ENCODE measurements around the gene GAS2L1. TPM values are rescaled to one million over a fixed set of nuclear protein-coding genes. Genes with fewer than 3 reads are reported as not detected.

Gene GAS2L1
- total and polyA plus RNA-seq, 2 experiments from 2014 or later = 5.2 to 9.5 TPM

DNA sequence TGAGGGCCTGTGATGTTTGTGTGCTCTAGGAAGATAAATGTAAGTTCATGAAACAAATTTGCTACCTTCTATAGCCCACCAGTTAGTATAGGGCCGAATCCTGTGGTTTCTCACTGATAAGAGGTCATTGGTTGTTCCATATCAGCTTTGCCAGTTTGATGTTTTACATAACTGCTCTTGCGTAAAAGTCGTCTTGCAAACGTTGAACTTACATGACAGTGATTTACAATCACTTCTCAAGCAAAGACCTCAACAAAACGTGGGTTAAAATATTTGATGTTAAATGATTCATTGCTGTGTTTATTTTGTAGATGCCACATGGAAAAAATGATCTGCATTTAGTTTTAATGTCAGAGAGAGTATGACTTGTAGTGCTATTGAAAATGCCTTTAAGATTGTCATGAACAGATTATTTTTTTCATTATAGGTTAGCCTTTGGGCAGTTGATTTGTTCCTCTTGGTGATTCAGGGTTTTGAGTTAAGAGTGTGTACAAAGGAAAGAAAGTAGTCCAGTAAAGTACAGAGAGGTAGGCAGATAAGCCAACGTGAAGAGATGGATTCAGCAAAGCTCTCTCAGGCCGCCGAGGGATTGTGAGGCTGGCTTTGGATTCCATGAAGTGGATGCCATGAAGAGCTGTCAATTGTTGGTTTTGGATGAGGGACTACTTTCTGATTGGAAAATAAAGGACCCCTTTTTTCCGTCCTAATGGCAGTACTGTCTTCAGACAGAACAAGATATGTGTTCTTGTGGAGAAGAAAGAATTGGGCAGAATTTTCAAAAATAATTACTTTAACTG, 35.8 kb upstream of the GAS2L1 start:
- Histone ChIP-seq H2AFZ (no peak overlapping the region), H3K9me2 (ENCODE audit: insufficient read depth) (no peaks in the 10 kb centered on the region), H3K79me2 (replicated peaks; ENCODE audit: insufficient read depth) (peaks cover 97% of the 10 kb centered on the region), H3K27me3 (ENCODE audit: insufficient read depth) (no peaks in the 10 kb centered on the region), H3K36me3 (ENCODE audit: insufficient read depth) (peaks cover 44% of the 10 kb centered on the region), H3K4me1 (ENCODE audit: insufficient read depth) (peaks cover 34% of the 10 kb centered on the region), H3F3A (replicated peaks; ENCODE audit: low read depth) (peaks cover 5% of the 10 kb centered on the region), H4K20me1 (replicated peaks; ENCODE audit: insufficient read depth) (peaks cover 59% of the 10 kb centered on the region), H3K27ac (ENCODE audit: low read depth) (no peak overlapping the region), H3K4me2 (peak overlapping the region; percentile 100), H3K4me3 (peak overlapping the region; percentile 99)
- Mint-ChIP-seq H3K27me3 (ENCODE audit: insufficient read depth, low read depth, poor library complexity) (peaks cover 17% of the 10 kb centered on the region), H3K9me3 (no peaks in the 10 kb centered on the region), H3K4me3 (peak overlapping the region; percentile 92), H3K36me3 (ENCODE audit: low read depth) (peaks cover 90% of the 10 kb centered on the region), H3K27ac (peak overlapping the region; percentile 11; the same call in 1 of the 2 replicates), H3K4me1 (peaks cover 40% of the 10 kb centered on the region)
- no peak for TF ChIP-seq EZH2phosphoT487 (IDR thresholded peaks at IDR 0.05; ENCODE audit: unreplicated experiment)
- TF ChIP-seq EZH2 (IDR thresholded peaks at IDR 0.05; ENCODE audit: low read depth, unreplicated experiment) = no peak
- TF ChIP-seq, protein P1, sequence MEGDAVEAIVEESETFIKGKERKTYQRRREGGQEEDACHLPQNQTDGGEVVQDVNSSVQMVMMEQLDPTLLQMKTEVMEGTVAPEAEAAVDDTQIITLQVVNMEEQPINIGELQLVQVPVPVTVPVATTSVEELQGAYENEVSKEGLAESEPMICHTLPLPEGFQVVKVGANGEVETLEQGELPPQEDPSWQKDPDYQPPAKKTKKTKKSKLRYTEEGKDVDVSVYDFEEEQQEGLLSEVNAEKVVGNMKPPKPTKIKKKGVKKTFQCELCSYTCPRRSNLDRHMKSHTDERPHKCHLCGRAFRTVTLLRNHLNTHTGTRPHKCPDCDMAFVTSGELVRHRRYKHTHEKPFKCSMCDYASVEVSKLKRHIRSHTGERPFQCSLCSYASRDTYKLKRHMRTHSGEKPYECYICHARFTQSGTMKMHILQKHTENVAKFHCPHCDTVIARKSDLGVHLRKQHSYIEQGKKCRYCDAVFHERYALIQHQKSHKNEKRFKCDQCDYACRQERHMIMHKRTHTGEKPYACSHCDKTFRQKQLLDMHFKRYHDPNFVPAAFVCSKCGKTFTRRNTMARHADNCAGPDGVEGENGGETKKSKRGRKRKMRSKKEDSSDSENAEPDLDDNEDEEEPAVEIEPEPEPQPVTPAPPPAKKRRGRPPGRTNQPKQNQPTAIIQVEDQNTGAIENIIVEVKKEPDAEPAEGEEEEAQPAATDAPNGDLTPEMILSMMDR (conservative IDR thresholded peaks at IDR 0.05; ENCODE audit: low read depth in 2 of 2) = no peak
- TF ChIP-seq, protein P2, sequence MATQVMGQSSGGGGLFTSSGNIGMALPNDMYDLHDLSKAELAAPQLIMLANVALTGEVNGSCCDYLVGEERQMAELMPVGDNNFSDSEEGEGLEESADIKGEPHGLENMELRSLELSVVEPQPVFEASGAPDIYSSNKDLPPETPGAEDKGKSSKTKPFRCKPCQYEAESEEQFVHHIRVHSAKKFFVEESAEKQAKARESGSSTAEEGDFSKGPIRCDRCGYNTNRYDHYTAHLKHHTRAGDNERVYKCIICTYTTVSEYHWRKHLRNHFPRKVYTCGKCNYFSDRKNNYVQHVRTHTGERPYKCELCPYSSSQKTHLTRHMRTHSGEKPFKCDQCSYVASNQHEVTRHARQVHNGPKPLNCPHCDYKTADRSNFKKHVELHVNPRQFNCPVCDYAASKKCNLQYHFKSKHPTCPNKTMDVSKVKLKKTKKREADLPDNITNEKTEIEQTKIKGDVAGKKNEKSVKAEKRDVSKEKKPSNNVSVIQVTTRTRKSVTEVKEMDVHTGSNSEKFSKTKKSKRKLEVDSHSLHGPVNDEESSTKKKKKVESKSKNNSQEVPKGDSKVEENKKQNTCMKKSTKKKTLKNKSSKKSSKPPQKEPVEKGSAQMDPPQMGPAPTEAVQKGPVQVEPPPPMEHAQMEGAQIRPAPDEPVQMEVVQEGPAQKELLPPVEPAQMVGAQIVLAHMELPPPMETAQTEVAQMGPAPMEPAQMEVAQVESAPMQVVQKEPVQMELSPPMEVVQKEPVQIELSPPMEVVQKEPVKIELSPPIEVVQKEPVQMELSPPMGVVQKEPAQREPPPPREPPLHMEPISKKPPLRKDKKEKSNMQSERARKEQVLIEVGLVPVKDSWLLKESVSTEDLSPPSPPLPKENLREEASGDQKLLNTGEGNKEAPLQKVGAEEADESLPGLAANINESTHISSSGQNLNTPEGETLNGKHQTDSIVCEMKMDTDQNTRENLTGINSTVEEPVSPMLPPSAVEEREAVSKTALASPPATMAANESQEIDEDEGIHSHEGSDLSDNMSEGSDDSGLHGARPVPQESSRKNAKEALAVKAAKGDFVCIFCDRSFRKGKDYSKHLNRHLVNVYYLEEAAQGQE (IDR thresholded peaks at IDR 0.05; ENCODE audit: unreplicated experiment) = no peak
- TF ChIP-seq, protein P3, sequence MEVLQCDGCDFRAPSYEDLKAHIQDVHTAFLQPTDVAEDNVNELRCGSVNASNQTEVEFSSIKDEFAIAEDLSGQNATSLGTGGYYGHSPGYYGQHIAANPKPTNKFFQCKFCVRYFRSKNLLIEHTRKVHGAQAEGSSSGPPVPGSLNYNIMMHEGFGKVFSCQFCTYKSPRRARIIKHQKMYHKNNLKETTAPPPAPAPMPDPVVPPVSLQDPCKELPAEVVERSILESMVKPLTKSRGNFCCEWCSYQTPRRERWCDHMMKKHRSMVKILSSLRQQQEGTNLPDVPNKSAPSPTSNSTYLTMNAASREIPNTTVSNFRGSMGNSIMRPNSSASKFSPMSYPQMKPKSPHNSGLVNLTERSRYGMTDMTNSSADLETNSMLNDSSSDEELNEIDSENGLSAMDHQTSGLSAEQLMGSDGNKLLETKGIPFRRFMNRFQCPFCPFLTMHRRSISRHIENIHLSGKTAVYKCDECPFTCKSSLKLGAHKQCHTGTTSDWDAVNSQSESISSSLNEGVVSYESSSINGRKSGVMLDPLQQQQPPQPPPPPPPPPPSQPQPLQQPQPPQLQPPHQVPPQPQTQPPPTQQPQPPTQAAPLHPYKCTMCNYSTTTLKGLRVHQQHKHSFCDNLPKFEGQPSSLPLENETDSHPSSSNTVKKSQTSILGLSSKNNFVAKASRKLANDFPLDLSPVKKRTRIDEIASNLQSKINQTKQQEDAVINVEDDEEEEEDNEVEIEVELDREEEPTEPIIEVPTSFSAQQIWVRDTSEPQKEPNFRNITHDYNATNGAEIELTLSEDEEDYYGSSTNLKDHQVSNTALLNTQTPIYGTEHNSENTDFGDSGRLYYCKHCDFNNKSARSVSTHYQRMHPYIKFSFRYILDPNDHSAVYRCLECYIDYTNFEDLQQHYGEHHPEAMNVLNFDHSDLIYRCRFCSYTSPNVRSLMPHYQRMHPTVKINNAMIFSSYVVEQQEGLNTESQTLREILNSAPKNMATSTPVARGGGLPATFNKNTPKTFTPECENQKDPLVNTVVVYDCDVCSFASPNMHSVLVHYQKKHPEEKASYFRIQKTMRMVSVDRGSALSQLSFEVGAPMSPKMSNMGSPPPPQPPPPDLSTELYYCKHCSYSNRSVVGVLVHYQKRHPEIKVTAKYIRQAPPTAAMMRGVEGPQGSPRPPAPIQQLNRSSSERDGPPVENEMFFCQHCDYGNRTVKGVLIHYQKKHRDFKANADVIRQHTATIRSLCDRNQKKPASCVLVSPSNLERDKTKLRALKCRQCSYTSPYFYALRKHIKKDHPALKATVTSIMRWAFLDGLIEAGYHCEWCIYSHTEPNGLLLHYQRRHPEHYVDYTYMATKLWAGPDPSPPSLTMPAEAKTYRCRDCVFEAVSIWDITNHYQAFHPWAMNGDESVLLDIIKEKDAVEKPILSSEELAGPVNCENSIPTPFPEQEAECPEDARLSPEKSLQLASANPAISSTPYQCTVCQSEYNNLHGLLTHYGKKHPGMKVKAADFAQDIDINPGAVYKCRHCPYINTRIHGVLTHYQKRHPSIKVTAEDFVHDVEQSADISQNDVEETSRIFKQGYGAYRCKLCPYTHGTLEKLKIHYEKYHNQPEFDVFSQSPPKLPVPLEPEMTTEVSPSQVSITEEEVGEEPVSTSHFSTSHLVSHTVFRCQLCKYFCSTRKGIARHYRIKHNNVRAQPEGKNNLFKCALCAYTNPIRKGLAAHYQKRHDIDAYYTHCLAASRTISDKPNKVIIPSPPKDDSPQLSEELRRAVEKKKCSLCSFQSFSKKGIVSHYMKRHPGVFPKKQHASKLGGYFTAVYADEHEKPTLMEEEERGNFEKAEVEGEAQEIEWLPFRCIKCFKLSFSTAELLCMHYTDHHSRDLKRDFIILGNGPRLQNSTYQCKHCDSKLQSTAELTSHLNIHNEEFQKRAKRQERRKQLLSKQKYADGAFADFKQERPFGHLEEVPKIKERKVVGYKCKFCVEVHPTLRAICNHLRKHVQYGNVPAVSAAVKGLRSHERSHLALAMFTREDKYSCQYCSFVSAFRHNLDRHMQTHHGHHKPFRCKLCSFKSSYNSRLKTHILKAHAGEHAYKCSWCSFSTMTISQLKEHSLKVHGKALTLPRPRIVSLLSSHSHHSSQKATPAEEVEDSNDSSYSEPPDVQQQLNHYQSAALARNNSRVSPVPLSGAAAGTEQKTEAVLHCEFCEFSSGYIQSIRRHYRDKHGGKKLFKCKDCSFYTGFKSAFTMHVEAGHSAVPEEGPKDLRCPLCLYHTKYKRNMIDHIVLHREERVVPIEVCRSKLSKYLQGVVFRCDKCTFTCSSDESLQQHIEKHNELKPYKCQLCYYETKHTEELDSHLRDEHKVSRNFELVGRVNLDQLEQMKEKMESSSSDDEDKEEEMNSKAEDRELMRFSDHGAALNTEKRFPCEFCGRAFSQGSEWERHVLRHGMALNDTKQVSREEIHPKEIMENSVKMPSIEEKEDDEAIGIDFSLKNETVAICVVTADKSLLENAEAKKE (CRISPR knock-in tag; IDR thresholded peaks at IDR 0.05) = no peak
- TF ChIP-seq JUNB (IDR thresholded peaks at IDR 0.05; ENCODE audit: unreplicated experiment) = no peak
- no peak for TF ChIP-seq STAT1 (IDR thresholded peaks at IDR 0.05; ENCODE audit: unreplicated experiment)
- no peak for TF ChIP-seq NANOG (IDR thresholded peaks at IDR 0.05; ENCODE audit: borderline replicate concordance)
- TF ChIP-seq, protein P4, sequence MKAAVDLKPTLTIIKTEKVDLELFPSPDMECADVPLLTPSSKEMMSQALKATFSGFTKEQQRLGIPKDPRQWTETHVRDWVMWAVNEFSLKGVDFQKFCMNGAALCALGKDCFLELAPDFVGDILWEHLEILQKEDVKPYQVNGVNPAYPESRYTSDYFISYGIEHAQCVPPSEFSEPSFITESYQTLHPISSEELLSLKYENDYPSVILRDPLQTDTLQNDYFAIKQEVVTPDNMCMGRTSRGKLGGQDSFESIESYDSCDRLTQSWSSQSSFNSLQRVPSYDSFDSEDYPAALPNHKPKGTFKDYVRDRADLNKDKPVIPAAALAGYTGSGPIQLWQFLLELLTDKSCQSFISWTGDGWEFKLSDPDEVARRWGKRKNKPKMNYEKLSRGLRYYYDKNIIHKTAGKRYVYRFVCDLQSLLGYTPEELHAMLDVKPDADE (IDR thresholded peaks at IDR 0.05) = no peak
- TF ChIP-seq CREB1 (CRISPR knock-in tag; IDR thresholded peaks at IDR 0.05; ENCODE audit: low read depth) = no peak
- TF ChIP-seq ZNF331 (CRISPR knock-in tag; IDR thresholded peaks at IDR 0.05; ENCODE audit: low read depth) = no peak
- no peak for TF ChIP-seq ZNF114 (CRISPR knock-in tag; IDR thresholded peaks at IDR 0.05)
- no peak for TF ChIP-seq POLR2AphosphoS5 (IDR thresholded peaks at IDR 0.05; ENCODE audit: low read depth)
- no peak for DNase-seq (ENCODE audit: low spot score)
- no peak for ATAC-seq

Data from GM23338 (cell line).